Measurements from ENCODE around the gene NFKB2.

- no peak for TF ChIP-seq PPARA (CRISPR knock-in tag; IDR thresholded peaks at IDR 0.05; ENCODE audit: borderline replicate concordance)
- no peak for TF ChIP-seq ISL1 (CRISPR knock-in tag; IDR thresholded peaks at IDR 0.05)
- no peak for TF ChIP-seq ZFP30 (CRISPR knock-in tag; IDR thresholded peaks at IDR 0.05)
- TF ChIP-seq, protein P1, sequence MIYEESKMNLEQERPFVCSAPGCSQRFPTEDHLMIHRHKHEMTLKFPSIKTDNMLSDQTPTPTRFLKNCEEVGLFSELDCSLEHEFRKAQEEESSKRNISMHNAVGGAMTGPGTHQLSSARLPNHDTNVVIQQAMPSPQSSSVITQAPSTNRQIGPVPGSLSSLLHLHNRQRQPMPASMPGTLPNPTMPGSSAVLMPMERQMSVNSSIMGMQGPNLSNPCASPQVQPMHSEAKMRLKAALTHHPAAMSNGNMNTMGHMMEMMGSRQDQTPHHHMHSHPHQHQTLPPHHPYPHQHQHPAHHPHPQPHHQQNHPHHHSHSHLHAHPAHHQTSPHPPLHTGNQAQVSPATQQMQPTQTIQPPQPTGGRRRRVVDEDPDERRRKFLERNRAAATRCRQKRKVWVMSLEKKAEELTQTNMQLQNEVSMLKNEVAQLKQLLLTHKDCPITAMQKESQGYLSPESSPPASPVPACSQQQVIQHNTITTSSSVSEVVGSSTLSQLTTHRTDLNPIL (CRISPR knock-in tag; IDR thresholded peaks at IDR 0.05; ENCODE audit: low read depth), result no peak
- TF ChIP-seq CSDC2 (CRISPR knock-in tag; IDR thresholded peaks at IDR 0.05), result no peak
- no peak for TF ChIP-seq RARB (CRISPR knock-in tag; IDR thresholded peaks at IDR 0.05)
- peak; percentile 99 for TF ChIP-seq PATZ1 (CRISPR knock-in tag; IDR thresholded peaks at IDR 0.05; ENCODE audit: borderline replicate concordance)
Measured at GRCh38 chr10:102394079-102394800, 1.3 kb upstream of the NFKB2 start.

All from SK-N-SH treated with all-trans-retinoic acid at 6 μM for 48 hours (cell line).